ENCODE data around the gene CDK6.

DNA sequence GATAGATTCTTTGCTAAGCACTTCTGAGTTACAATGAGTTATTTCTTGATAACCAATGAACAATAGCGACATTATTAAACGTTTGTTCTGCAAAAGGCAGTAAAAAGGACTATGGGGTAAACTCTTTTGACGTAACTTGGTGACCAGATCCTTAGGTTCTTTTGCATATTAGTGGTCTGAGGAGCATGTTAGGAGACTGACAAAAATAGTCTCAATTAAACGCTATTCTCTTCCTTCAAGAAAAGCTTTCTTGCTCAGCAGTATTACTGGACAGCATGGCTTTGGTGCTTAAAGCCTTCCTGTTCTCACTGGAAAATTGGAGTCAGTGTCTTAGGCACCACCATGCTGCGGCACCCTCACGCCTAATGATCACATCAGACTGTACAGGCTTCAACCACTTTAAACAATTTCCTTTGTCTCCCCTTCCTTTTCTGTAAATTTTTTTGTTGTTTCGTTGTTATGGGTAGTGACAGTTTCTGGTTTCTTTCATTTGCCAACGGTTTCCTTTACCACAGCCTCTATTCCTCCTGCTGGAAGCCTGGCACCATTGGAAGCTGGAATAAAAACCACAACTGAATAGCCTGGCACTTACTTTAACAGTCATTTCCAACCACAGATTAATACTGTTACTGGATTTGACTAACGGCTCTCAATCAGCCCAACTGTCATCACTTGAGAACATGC lies 197.0 kb downstream of the CDK6 start:
- TF ChIP-seq, protein P1, sequence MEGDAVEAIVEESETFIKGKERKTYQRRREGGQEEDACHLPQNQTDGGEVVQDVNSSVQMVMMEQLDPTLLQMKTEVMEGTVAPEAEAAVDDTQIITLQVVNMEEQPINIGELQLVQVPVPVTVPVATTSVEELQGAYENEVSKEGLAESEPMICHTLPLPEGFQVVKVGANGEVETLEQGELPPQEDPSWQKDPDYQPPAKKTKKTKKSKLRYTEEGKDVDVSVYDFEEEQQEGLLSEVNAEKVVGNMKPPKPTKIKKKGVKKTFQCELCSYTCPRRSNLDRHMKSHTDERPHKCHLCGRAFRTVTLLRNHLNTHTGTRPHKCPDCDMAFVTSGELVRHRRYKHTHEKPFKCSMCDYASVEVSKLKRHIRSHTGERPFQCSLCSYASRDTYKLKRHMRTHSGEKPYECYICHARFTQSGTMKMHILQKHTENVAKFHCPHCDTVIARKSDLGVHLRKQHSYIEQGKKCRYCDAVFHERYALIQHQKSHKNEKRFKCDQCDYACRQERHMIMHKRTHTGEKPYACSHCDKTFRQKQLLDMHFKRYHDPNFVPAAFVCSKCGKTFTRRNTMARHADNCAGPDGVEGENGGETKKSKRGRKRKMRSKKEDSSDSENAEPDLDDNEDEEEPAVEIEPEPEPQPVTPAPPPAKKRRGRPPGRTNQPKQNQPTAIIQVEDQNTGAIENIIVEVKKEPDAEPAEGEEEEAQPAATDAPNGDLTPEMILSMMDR (IDR thresholded peaks at IDR 0.05; ENCODE audit: low read length): no peak
- TF ChIP-seq EZH2 (IDR thresholded peaks at IDR 0.05; ENCODE audit: borderline replicate concordance, low read length): no peak

Measured in OCI-LY1 (cell line).